Measurements from ENCODE around the gene FCHO1. TPM values are rescaled to one million over a fixed set of nuclear protein-coding genes. Genes with fewer than 3 reads are reported as not detected.
"Not testable (repeated sequence)": the region's sequence is repeated elsewhere in the genome, so short reads cannot be mapped to it uniquely, and the experiment has no call there.

Gene FCHO1
- total RNA-seq, 1 experiment from 2014 or later, result 16.6 TPM

DNA sequence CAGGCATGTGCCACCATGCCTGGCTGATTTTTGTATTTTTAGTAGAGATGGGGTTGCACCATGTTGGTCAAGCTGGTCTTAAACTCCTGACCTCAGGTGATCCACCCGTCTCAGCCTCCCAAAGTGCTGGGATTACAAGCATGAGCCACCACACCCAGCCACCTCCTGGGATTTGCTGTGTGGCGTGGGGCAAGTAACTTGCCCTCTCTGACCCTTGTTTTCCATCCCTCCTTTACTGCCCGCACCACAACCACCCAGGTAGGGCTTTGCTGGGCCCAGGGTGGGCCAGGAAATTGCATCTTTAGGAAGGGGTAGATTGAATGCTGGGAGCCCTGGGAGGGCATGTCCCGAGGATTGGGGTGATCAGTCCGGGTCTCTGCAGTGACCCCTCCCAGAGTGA lies 32.4 kb downstream of the FCHO1 start:
- H2AFZ ChIP-seq (ENCODE audit: low read length); H3K4me1 ChIP-seq (ENCODE audit: low read length); DNase-seq; H3K79me2 ChIP-seq (ENCODE audit: low read length); H3K9me2 ChIP-seq (replicated peaks; ENCODE audit: insufficient read depth, low read length); H3K27me3 ChIP-seq (ENCODE audit: low read length); H4K20me1 ChIP-seq (ENCODE audit: insufficient read depth, low read depth, low read length); H3K27ac ChIP-seq (ENCODE audit: low read length); H3K9me3 ChIP-seq (ENCODE audit: low read length); H3K4me3 ChIP-seq (ENCODE audit: low read length); H3K36me3 ChIP-seq (ENCODE audit: insufficient read depth, low read length); H3K4me2 ChIP-seq (ENCODE audit: low read depth, low read length, poor library complexity, severe bottlenecking); H3K9ac ChIP-seq (ENCODE audit: low read length): not testable (repeated sequence)

GRCh38 chr19:17784201-17785008 lies 33.1 kb downstream of the FCHO1 start:
- H3K9me2 ChIP-seq (replicated peaks; ENCODE audit: insufficient read depth, low read length), result no peaks in the 10 kb centered on the region
- no peak overlapping the region for H3K27ac ChIP-seq (ENCODE audit: low read length)
- H3K9ac ChIP-seq (ENCODE audit: low read length), result no peak overlapping the region
- H3K4me2 ChIP-seq (ENCODE audit: low read depth, low read length, poor library complexity, severe bottlenecking), result no peak overlapping the region
- no peak overlapping the region for H2AFZ ChIP-seq (ENCODE audit: low read length)
- no peaks in the 10 kb centered on the region for H3K9me3 ChIP-seq (ENCODE audit: low read length)
- no peaks in the 10 kb centered on the region for H3K79me2 ChIP-seq (ENCODE audit: low read length)
- H3K27me3 ChIP-seq (ENCODE audit: low read length), result no peaks in the 10 kb centered on the region
- peak; percentile 89 for DNase-seq
- peaks cover 5% of the 10 kb centered on the region; the same call in 1 of the 2 replicates for H3K36me3 ChIP-seq (ENCODE audit: insufficient read depth, low read length)
- no peak overlapping the region for H3K4me3 ChIP-seq (ENCODE audit: low read length)
- H4K20me1 ChIP-seq (ENCODE audit: insufficient read depth, low read depth, low read length), result peaks cover 3% of the 10 kb centered on the region; the same call in 1 of the 2 replicates
- H3K4me1 ChIP-seq (ENCODE audit: low read length), result no peaks in the 10 kb centered on the region

DNA sequence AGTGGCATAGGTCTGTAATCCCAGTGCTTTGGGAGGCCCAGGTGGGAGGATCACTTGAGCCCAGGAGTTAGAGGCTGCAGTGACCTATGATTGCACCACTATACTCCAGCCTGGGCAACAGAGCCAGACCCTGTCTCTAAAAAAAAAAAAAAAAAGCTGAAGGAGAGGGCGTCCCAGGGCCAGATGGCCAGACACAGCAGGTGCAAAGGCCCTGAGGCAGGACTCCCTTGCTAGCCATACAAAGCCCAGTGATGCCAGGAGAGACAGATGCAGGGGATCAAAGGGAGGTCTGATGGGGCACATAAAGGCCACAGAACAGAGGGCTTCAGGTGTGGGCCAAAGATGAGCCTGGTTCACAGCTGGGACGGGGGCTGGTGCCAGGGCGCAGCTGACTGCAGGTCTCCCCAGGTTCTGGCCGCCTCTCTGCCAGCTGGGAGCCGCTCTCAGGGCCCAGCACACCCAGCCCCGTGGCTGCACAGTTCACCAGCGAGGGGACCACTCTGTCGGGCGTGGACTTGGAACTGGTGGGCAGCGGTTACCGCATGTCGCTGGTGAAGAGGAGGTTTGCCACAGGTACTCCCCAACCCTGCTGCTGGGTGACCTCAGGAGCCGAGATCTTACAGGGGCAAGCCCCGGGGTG lies 36.1 kb downstream of the FCHO1 start:
- Histone ChIP-seq H3K9ac (ENCODE audit: low read length) (no peak overlapping the region), H3K4me2 (ENCODE audit: low read depth, low read length, poor library complexity, severe bottlenecking) (no peak overlapping the region), H3K9me3 (ENCODE audit: low read length) (no peaks in the 10 kb centered on the region), H4K20me1 (ENCODE audit: insufficient read depth, low read depth, low read length) (peaks cover 3% of the 10 kb centered on the region; the same call in 1 of the 2 replicates), H3K36me3 (ENCODE audit: insufficient read depth, low read length) (peaks cover 5% of the 10 kb centered on the region; the same call in 1 of the 2 replicates), H3K9me2 (replicated peaks; ENCODE audit: insufficient read depth, low read length) (no peaks in the 10 kb centered on the region), H3K4me1 (ENCODE audit: low read length) (no peaks in the 10 kb centered on the region), H2AFZ (ENCODE audit: low read length) (no peak overlapping the region), H3K27me3 (ENCODE audit: low read length) (no peaks in the 10 kb centered on the region), H3K4me3 (ENCODE audit: low read length) (no peak overlapping the region), H3K27ac (ENCODE audit: low read length) (no peak overlapping the region), H3K79me2 (ENCODE audit: low read length) (no peaks in the 10 kb centered on the region)
- no peak for DNase-seq

GRCh38 chr19:17788632-17789031 lies 37.4 kb downstream of the FCHO1 start:
- Histone ChIP-seq H3K27ac (ENCODE audit: low read length) (no peak overlapping the region), H3K4me1 (ENCODE audit: low read length) (no peaks in the 10 kb centered on the region), H2AFZ (ENCODE audit: low read length) (no peak overlapping the region), H3K79me2 (ENCODE audit: low read length) (no peaks in the 10 kb centered on the region), H3K27me3 (ENCODE audit: low read length) (no peaks in the 10 kb centered on the region), H4K20me1 (ENCODE audit: insufficient read depth, low read depth, low read length) (peaks cover 3% of the 10 kb centered on the region; the same call in 1 of the 2 replicates), H3K9ac (ENCODE audit: low read length) (no peak overlapping the region), H3K36me3 (ENCODE audit: insufficient read depth, low read length) (peaks cover 5% of the 10 kb centered on the region; the same call in 1 of the 2 replicates), H3K9me3 (ENCODE audit: low read length) (no peaks in the 10 kb centered on the region), H3K4me3 (ENCODE audit: low read length) (no peak overlapping the region), H3K4me2 (ENCODE audit: low read depth, low read length, poor library complexity, severe bottlenecking) (no peak overlapping the region), H3K9me2 (replicated peaks; ENCODE audit: insufficient read depth, low read length) (no peaks in the 10 kb centered on the region)
- DNase-seq, result no peak

DNA sequence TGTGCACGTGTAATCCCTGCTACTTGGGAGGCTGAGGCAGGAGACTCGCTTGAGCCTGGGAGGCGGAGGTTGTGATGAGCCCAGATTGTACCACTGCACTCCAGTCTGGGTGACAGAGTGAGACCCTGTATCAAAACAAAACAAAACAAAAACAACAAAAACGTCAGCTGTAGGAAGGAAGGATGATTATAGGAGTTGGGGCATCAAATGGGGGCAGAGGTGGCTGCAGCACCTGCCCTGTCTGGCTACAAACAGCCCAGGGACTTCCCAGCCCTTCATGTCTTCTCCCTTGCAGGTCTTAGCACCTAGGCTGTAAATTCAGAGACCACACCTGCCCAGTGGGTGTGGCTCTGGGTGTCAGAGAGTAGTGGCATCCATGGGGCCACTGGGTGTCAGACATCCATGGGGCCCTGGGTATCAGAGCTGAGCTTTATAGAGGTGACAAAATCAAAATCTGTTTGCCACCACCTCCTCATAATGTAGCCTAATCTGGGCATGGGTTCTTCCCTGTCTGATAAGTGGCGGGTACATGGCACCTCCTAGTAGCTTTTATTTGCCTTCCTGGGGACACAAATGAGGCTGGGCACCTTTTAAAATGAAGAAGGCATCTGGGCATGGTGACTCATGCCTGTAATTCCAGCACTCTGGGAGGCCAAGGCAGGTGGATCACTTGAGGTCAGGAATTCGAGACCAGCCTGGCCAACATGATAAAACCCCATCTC lies 38.9 kb downstream of the FCHO1 start:
- H3K27me3 ChIP-seq (ENCODE audit: low read length), result no peaks in the 10 kb centered on the region
- no peaks in the 10 kb centered on the region for H3K79me2 ChIP-seq (ENCODE audit: low read length)
- no peaks in the 10 kb centered on the region for H3K4me1 ChIP-seq (ENCODE audit: low read length)
- no peak overlapping the region for H3K9ac ChIP-seq (ENCODE audit: low read length)
- no peaks in the 10 kb centered on the region for H3K36me3 ChIP-seq (ENCODE audit: insufficient read depth, low read length)
- no peak for DNase-seq
- H3K27ac ChIP-seq (ENCODE audit: low read length), result no peak overlapping the region
- H3K9me3 ChIP-seq (ENCODE audit: low read length), result no peaks in the 10 kb centered on the region
- H3K4me3 ChIP-seq (ENCODE audit: low read length), result no peak overlapping the region
- H2AFZ ChIP-seq (ENCODE audit: low read length), result no peak overlapping the region
- H3K9me2 ChIP-seq (replicated peaks; ENCODE audit: insufficient read depth, low read length), result no peaks in the 10 kb centered on the region
- H4K20me1 ChIP-seq (ENCODE audit: insufficient read depth, low read depth, low read length), result no peaks in the 10 kb centered on the region
- H3K4me2 ChIP-seq (ENCODE audit: low read depth, low read length, poor library complexity, severe bottlenecking), result no peak overlapping the region

DNA sequence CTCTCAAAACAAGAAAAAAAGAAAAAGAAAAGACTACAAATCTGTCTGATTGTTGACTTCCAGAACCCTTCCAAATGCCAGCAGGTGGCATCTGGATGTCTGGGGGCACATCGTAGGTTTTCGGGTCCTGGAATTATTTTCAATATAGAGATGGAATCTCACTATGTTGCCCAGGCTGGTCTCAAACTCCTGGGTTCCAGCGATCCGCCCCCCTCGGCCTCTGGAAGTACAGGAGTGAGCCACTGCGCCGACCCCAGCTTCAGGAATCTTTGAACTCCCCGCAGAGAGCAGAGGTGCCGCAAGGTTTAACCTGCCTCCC lies 43.1 kb downstream of the FCHO1 start:
- no peaks in the 10 kb centered on the region for H3K9me3 ChIP-seq (ENCODE audit: low read length)
- H3K36me3 ChIP-seq (ENCODE audit: insufficient read depth, low read length), result no peaks in the 10 kb centered on the region
- no peaks in the 10 kb centered on the region for H3K27me3 ChIP-seq (ENCODE audit: low read length)
- H2AFZ ChIP-seq (ENCODE audit: low read length), result no peak overlapping the region
- H3K4me1 ChIP-seq (ENCODE audit: low read length), result no peaks in the 10 kb centered on the region
- H3K9me2 ChIP-seq (replicated peaks; ENCODE audit: insufficient read depth, low read length), result no peaks in the 10 kb centered on the region
- H3K27ac ChIP-seq (ENCODE audit: low read length), result no peak overlapping the region
- no peaks in the 10 kb centered on the region for H4K20me1 ChIP-seq (ENCODE audit: insufficient read depth, low read depth, low read length)
- no peak for DNase-seq
- no peaks in the 10 kb centered on the region for H3K79me2 ChIP-seq (ENCODE audit: low read length)
- no peak overlapping the region for H3K9ac ChIP-seq (ENCODE audit: low read length)
- H3K4me2 ChIP-seq (ENCODE audit: low read depth, low read length, poor library complexity, severe bottlenecking), result no peak overlapping the region
- no peak overlapping the region for H3K4me3 ChIP-seq (ENCODE audit: low read length)

DNA sequence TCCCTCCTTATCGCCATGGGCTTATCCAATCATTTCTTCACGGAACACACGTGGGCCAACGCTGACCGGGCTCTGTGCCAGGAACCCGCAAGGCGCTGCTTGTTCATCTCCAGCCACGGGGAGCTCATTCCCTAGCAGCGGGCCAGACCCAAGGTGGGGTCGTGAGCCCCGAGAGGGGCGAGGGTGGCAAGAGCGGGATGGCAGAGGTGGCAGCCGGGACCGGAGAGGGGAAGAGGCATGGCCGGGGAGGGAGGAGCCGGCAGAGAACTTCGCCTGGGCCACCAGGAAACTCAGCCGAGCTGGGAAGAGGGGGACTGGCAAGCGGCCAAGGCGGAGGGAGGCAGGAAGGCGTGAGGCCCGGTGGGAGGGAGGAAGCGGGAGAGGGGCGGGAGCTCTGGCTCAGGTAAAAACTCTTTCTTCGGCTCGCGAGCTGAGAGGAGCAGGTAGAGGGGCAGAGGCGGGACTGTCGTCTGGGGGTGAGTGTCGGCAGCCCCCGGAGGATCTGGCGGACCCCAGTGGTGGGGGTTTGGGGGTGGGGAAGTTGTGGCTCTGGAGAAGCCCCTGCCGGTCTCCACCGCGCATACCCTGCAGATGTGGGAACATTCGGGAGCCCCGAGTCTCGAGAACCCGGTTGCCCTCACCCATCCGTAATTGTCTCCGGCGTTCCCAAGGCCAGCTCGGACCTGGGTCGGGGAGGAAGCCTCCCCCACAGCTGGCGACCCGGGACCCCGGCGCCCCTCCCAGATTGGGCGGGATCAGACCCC lies 43.6 kb downstream of the FCHO1 start, which contains the start of gene B3GNT3:
Gene B3GNT3, plus strand, starts transcription at position 408 of the 764 bp plus-strand sequence. CDS start 12,670 bp downstream, outside the sequence.
- Histone ChIP-seq H3K27me3 (ENCODE audit: low read length) (no peaks in the 10 kb centered on the region), H3K9me2 (replicated peaks; ENCODE audit: insufficient read depth, low read length) (no peaks in the 10 kb centered on the region), H3K4me3 (ENCODE audit: low read length) (no peak within 1 kb of the TSS), H3K4me2 (ENCODE audit: low read depth, low read length, poor library complexity, severe bottlenecking) (no peak within 1 kb of the TSS), H3K36me3 (ENCODE audit: insufficient read depth, low read length) (no peaks in the 10 kb centered on the region), H3K79me2 (ENCODE audit: low read length) (no peaks in the 10 kb centered on the region), H3K27ac (ENCODE audit: low read length) (no peak within 1 kb of the TSS), H3K9me3 (ENCODE audit: low read length) (no peaks in the 10 kb centered on the region), H4K20me1 (ENCODE audit: insufficient read depth, low read depth, low read length) (no peaks in the 10 kb centered on the region), H3K4me1 (ENCODE audit: low read length) (no peaks in the 10 kb centered on the region), H3K9ac (ENCODE audit: low read length) (no peak within 1 kb of the TSS), H2AFZ (ENCODE audit: low read length) (no peak within 1 kb of the TSS)
- no peak for DNase-seq
